Activated CD4-positive, alpha-beta T cell treated with anti-CD3 and anti-CD28 coated beads for 1 hour (primary cell): ENCODE measurements around the gene MED15.

Source experiments
- DNase-seq: peaks from one replicate; pipeline ENCODE4 v3.0.0-alpha.2; 2020

MED15 gene

GRCh38 chr22:20511578-20512229 lies 4.3 kb downstream of the MED15 start:
- no peak for DNase-seq

- DNase-seq: no peak
These were observed 7.4 kb downstream of the MED15 start for GRCh38 chr22:20514658-20515406.

GRCh38 chr22:20516399-20516798 lies 9.0 kb downstream of the MED15 start:
- no peak for DNase-seq

- no peak for DNase-seq
These were observed 10.0 kb downstream of the MED15 start for GRCh38 chr22:20517422-20517821.

GRCh38 chr22:20517841-20518592 lies 10.6 kb downstream of the MED15 start:
- no peak for DNase-seq

- DNase-seq: no peak
These were observed 12.1 kb downstream of the MED15 start for GRCh38 chr22:20519558-20519957.

GRCh38 chr22:20520093-20520511 lies 12.7 kb downstream of the MED15 start:
- DNase-seq: no peak

GRCh38 chr22:20522134-20523004 lies 15.0 kb downstream of the MED15 start:
- no peak for DNase-seq

GRCh38 chr22:20523086-20523983 lies 15.9 kb downstream of the MED15 start:
- DNase-seq: no peak

GRCh38 chr22:20524004-20524481 lies 16.6 kb downstream of the MED15 start:
- DNase-seq: no peak

GRCh38 chr22:20525048-20525447 lies 17.6 kb downstream of the MED15 start:
- no peak for DNase-seq

- DNase-seq: no peak
These were observed 18.9 kb downstream of the MED15 start for GRCh38 chr22:20526305-20526627.

- DNase-seq: no peak
These were observed 19.4 kb downstream of the MED15 start for GRCh38 chr22:20526628-20527355.

GRCh38 chr22:20528405-20528978 lies 21.1 kb downstream of the MED15 start:
- no peak for DNase-seq

- no peak for DNase-seq
These were observed 23.2 kb downstream of the MED15 start for GRCh38 chr22:20530368-20531153.

GRCh38 chr22:20531154-20531403 lies 23.7 kb downstream of the MED15 start:
- no peak for DNase-seq

- no peak for DNase-seq
These were observed 24.2 kb downstream of the MED15 start for GRCh38 chr22:20531404-20532201.

- DNase-seq: no peak
These were observed 25.0 kb downstream of the MED15 start for GRCh38 chr22:20532256-20532993.
